ENCODE results near the gene IL17C. TPM values are rescaled to one million over a fixed set of nuclear protein-coding genes. Genes with fewer than 3 reads are reported as not detected.

The IL17C gene
- total and polyA plus RNA-seq, 2 donors (not counting 3 experiments of a cell fraction or from before 2014, with no cell fraction given), result 0.17 TPM; not detected in 1

DNA sequence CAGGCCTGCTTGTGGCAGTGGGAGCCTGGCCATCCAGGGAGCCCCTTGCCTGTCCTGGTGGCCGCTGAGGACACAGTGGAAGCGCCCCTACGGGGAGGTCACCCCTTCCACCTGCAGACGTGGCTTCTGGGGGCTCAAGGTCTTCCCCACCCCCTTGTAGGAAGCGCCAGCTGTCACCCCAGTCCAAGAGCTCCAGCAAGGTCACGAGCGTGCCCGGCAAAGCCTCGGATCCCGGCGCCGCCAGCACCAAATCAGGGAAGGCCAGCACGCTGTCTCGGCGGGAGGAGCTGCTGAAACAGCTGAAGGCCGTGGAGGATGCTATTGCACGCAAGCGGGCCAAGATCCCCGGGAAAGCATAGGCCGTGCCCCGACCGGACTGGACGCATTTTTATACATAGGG, 7.4 kb upstream of the IL17C start:
- Histone ChIP-seq H3K4me1 (ENCODE audit: control insufficient read depth, extremely low read depth, insufficient read depth, low read length) (peaks cover 8% of the 10 kb centered on the region), H2AFZ (ENCODE audit: low read depth, low read length) (no peak overlapping the region), H3K79me2 (ENCODE audit: control insufficient read depth, insufficient read depth, low read length) (no peaks in the 10 kb centered on the region), H3K9me1 (replicated peaks; ENCODE audit: control insufficient read depth, extremely low read depth, insufficient read depth, low read length) (no peaks in the 10 kb centered on the region), H3K27me3 (ENCODE audit: control insufficient read depth in 2 of 2, insufficient read depth in 2 of 2, low read length in 2 of 2) (no peaks in the 10 kb centered on the region), H3K4me3 (replicated peaks in 1 of 3; ENCODE audit: insufficient read depth in 1 of 3, low read depth in 1 of 3, low read length in 3 of 3) (no peak overlapping the region), H3K27ac (ENCODE audit: insufficient read depth, low read depth, low read length) (no peak overlapping the region), H3K9me3 (replicated peaks; ENCODE audit: control insufficient read depth, insufficient read depth, low read length) (no peaks in the 10 kb centered on the region), H4K20me1 (replicated peaks; ENCODE audit: control insufficient read depth, extremely low read depth, insufficient read depth, low read length) (no peaks in the 10 kb centered on the region), H3K9ac (replicated peaks; ENCODE audit: extremely low read depth, insufficient read depth, low read length) (no peak overlapping the region), H3K36me3 (ENCODE audit: control insufficient read depth in 2 of 2, extremely low read depth in 1 of 2, insufficient read depth in 2 of 2, low read length in 2 of 2) (peaks cover 2 to 16% of the 10 kb centered on the region in 2 experiments), H3K4me2 (ENCODE audit: insufficient read depth, low read length) (no peak overlapping the region)
- no TSS peak for BruUV-seq (replicated peaks)
- intact Hi-C loops (cut with micrococcal nuclease), result no loop called here
- TF ChIP-seq, protein P1, sequence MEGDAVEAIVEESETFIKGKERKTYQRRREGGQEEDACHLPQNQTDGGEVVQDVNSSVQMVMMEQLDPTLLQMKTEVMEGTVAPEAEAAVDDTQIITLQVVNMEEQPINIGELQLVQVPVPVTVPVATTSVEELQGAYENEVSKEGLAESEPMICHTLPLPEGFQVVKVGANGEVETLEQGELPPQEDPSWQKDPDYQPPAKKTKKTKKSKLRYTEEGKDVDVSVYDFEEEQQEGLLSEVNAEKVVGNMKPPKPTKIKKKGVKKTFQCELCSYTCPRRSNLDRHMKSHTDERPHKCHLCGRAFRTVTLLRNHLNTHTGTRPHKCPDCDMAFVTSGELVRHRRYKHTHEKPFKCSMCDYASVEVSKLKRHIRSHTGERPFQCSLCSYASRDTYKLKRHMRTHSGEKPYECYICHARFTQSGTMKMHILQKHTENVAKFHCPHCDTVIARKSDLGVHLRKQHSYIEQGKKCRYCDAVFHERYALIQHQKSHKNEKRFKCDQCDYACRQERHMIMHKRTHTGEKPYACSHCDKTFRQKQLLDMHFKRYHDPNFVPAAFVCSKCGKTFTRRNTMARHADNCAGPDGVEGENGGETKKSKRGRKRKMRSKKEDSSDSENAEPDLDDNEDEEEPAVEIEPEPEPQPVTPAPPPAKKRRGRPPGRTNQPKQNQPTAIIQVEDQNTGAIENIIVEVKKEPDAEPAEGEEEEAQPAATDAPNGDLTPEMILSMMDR (IDR thresholded peaks at IDR 0.05; ENCODE audit: extremely low read depth in 1 of 2, insufficient read depth in 1 of 2, low read depth in 1 of 2, low read length in 2 of 2), result no peak
- TF ChIP-seq FOS (IDR thresholded peaks at IDR 0.05; ENCODE audit: borderline replicate concordance, insufficient read depth, low read length) (no peak), MYC (IDR thresholded peaks at IDR 0.05; ENCODE audit: low read depth, low read length) (no peak), POLR2AphosphoS5 (IDR thresholded peaks at IDR 0.05; ENCODE audit: insufficient read depth, low read depth, low read length) (no peak), MAX (IDR thresholded peaks at IDR 0.05; ENCODE audit: insufficient read depth, insufficient read length) (no peak), JUN (IDR thresholded peaks at IDR 0.05; ENCODE audit: borderline replicate concordance, insufficient read depth, insufficient read length, low read depth) (no peak), POLR2A (IDR thresholded peaks at IDR 0.05; ENCODE audit: low read depth, low read length) (no peak), GATA2 (IDR thresholded peaks at IDR 0.05; ENCODE audit: insufficient read depth, insufficient read length, low read depth, low read length) (no peak), EZH2 (IDR thresholded peaks at IDR 0.05; ENCODE audit: borderline replicate concordance, low read depth, low read length, severe bottlenecking) (no peak)
- CTCF ChIA-PET, result no interaction called here
- POLR2A ChIA-PET, result no interaction called here
- no peak for FAIRE-seq
- no peak for DNase-seq (ENCODE audit: low read depth, low spot score)
- dilution Hi-C loops (cut with MboI; ENCODE audit: extremely low pct_ligation_motif_present, low sequenced_read_pairs), result no loop called here

Data from endothelial cell of umbilical vein (primary cell).